GM12878 (cell line): Measurements from ENCODE around the gene TMEM135. TPM values are rescaled to one million over a fixed set of nuclear protein-coding genes. Genes with fewer than 3 reads are reported as not detected.

Experiments
- ATAC-seq: fragments of 200-7000 bp; cut with Tn5 transposase; 3 replicates; pipeline ENCODE4 v1.9.1; 2020; ENCODE audit warnings: mild to moderate bottlenecking, moderate library complexity
- BruUV-seq: library from RNA; stranded (reverse); fragments of 400-500 nt; replicated peaks from 2 replicates; lab custom pipeline; 2021; lab: Mats Ljungman, UMichigan
- CTCF ChIA-PET: fragments of 300-600 bp; sonication (Branson Sonifier 250); formaldehyde crosslinking; extraction: SDS; loops from one replicate; lab custom pipeline; 2021; ENCODE audit warnings: inconsistent platforms; lab: Yijun Ruan, JAX
- POLR2A ChIA-PET: fragments of 350-600 bp; formaldehyde crosslinking; extraction: SDS; loops from one replicate; lab custom pipeline; 2021; ENCODE audit warnings: inconsistent platforms; lab: Charles Lee
- RAD21 ChIA-PET: fragments of 300-600 bp; sonication (Branson Sonifier 250); formaldehyde crosslinking; loops from one replicate; lab custom pipeline; 2023; ENCODE audit warnings: antibody characterized with exemption; ENCODE audit not compliant: unreplicated experiment; lab: Charles Lee
- SMC1A ChIA-PET: fragments of 300-600 bp; sonication (Branson Sonifier 250); formaldehyde crosslinking; loops from one replicate; lab custom pipeline; 2023; ENCODE audit not compliant: unreplicated experiment, uncharacterized antibody; lab: Charles Lee
- DNase-seq: peaks from one replicate; pipeline ENCODE4 v3.0.0-alpha.2; 2011; ENCODE audit warnings: low read depth, low spot score
- FAIRE-seq: peaks from 3 replicates; lab custom pipeline; 2011; peaks lifted over from hg19 to GRCh38; lab: Jason Lieb, UNC
- H2AFZ ChIP-seq: 2 replicates; pipeline ENCODE4 v1.6.0; 2011; ENCODE audit warnings: low read depth, low read length, control low read depth; ENCODE audit not compliant: control insufficient read depth
- H3K27ac ChIP-seq: 2 replicates; pipeline ENCODE4 v1.5.1; 2011; ENCODE audit warnings: control low read depth; ENCODE audit not compliant: control insufficient read depth, insufficient read depth
- H3K27me3 ChIP-seq, 2 experiments: replicated peaks in 1 of 2; 2 replicates each; pipeline versions ENCODE4 v1.6.0 to v1.6.1; 2011; ENCODE audit warnings: low read length in 1 of 2; ENCODE audit not compliant: control insufficient read depth in 2 of 2, insufficient read depth in 2 of 2
- H3K36me3 ChIP-seq, 2 experiments: 2 replicates each; pipeline ENCODE4 v1.5.1; 2011; ENCODE audit warnings: low read length in 1 of 2; ENCODE audit not compliant: control insufficient read depth in 2 of 2, insufficient read depth in 2 of 2
- H3K4me1 ChIP-seq: 2 replicates; pipeline ENCODE4 v1.6.1; 2011; ENCODE audit warnings: mild to moderate bottlenecking, low read length, moderate library complexity, mixed read lengths; ENCODE audit not compliant: control insufficient read depth, insufficient read depth
- H3K4me2 ChIP-seq: 2 replicates; pipeline ENCODE4 v1.6.0; 2011; ENCODE audit warnings: control low read depth; ENCODE audit not compliant: control insufficient read depth, insufficient read depth
- H3K4me3 ChIP-seq: fragments of 200-600 bp; sonication (generic); 2 replicates; pipeline ENCODE4 v1.5.1; 2016
- H3K79me2 ChIP-seq: 2 replicates; pipeline ENCODE4 v1.6.0; 2011; ENCODE audit warnings: low read length; ENCODE audit not compliant: control insufficient read depth, insufficient read depth
- H3K9ac ChIP-seq: 2 replicates; pipeline ENCODE4 v1.8.0; 2011; ENCODE audit warnings: low read length, control low read depth, mixed read lengths; ENCODE audit not compliant: control insufficient read depth, insufficient read depth
- H3K9me3 ChIP-seq: replicated peaks from 3 replicates; pipeline ENCODE4 v1.5.1; 2011; ENCODE audit warnings: mild to moderate bottlenecking, low read length; ENCODE audit not compliant: control insufficient read depth, insufficient read depth
- H4K20me1 ChIP-seq: 2 replicates; pipeline ENCODE4 v1.6.0; 2011; ENCODE audit not compliant: control insufficient read depth, insufficient read depth
- E2F4 ChIP-seq: IDR thresholded peaks from 2 replicates; pipeline ENCODE4 v1.6.1; 2012; ENCODE audit warnings: low read depth, low read length, improper control_type of control experiment
- EP300 ChIP-seq, 2 experiments: fragments of 150-350 bp in 1 of 2; IDR thresholded peaks; 2 replicates each; pipeline ENCODE4 v1.6.1; 2011 to 2012; ENCODE audit warnings: low read depth in 2 of 2, low read length in 2 of 2, borderline replicate concordance in 1 of 2, improper control_type of control experiment in 1 of 2, inconsistent platforms in 1 of 2; ENCODE audit not compliant: control insufficient read depth in 1 of 2
- MLLT1 ChIP-seq: fragments of 450-650 bp; IDR thresholded peaks from 2 replicates; pipeline ENCODE4 v1.6.1; 2016; ENCODE audit warnings: mild to moderate bottlenecking
- SMARCA5 ChIP-seq: fragments of 450-650 bp; IDR thresholded peaks from 2 replicates; pipeline ENCODE4 v1.6.1; 2017; ENCODE audit warnings: mild to moderate bottlenecking
- ZZZ3 ChIP-seq: IDR thresholded peaks from 2 replicates; pipeline ENCODE4 v1.6.1; 2011; ENCODE audit warnings: low read depth; ENCODE audit not compliant: control insufficient read depth, insufficient read length
- WGBS: methylation state at CpG from one replicate; pipeline ENCODE4 v1.1.6; 2016; ENCODE audit warnings: low lambda C conversion rate; ENCODE audit not compliant: insufficient replicate concordance, insufficient coverage; ENCODE audit errors: missing lambda C conversion rate; 5-methylcytosine and 5-hydroxymethylcytosine counted together
- in situ Hi-C: fragments of 300-500 bp; cut with MboI; formaldehyde crosslinking; loops from 9 replicates; pipeline ENCODE4 v1.14.3; 2018; ENCODE audit warnings: mixed read lengths
- intact Hi-C: fragments of 100-400 bp; cut with micrococcal nuclease; formaldehyde crosslinking; loops from one replicate; pipeline ENCODE4 v1.14.2; 2022; ENCODE audit not compliant: unreplicated experiment
- polyA plus RNA-seq, 11 experiments: library from polyadenylated mRNA; depleted of rRNA in 4 of 11; unstranded in 6 of 11; stranded (reverse) in 5 of 11; fragments of >200 nt; fragmentation: Nextera tagmentation in 4 of 11; fragmentation: Illumina TruSeq in 1 of 11; extraction: Ambion mirVana in 4 of 11; extraction: Trizol in 1 of 11; gene quantifications; 1 replicate in 1 of 11; 2 replicates in 10 of 11; pipeline versions ENCODE4 v1.2.1 to v1.2.3, GENCODE V29; 2011 to 2016; ENCODE audit warnings: inconsistent platforms in 2 of 11, missing spikeins in 2 of 11, low read depth in 1 of 11
- total RNA-seq, 4 experiments: library from RNA; depleted of rRNA in 3 of 4; stranded (reverse); fragments of >200 nt in 3 of 4; fragmentation: Illumina TruSeq in 1 of 4; extraction: Trizol in 1 of 4; gene quantifications; 2 replicates each; pipeline versions ENCODE4 v1.2.1 to v1.2.3, GENCODE V29; 2013 to 2021

Gene TMEM135
- total and polyA plus RNA-seq, 10 of the 15 experiments (the other 5 are each of a cell fraction or from before 2014, with no cell fraction given): 7.2 to 117 (median 12.9) TPM

- POLR2A ChIA-PET: interaction anchor here (0.6 kb wide), 1 partner anchor 1651 kb away, joined by 3 read pairs; no protein-coding TSS in a partner anchor
These were observed 76.4 kb downstream of the TMEM135 start for GRCh38 chr11:87114093-87114492.

GRCh38 chr11:87116185-87116584 lies 78.5 kb downstream of the TMEM135 start:
- Histone ChIP-seq H3K36me3 (no peaks in the 10 kb centered on the region), H3K4me2 (no peak overlapping the region), H3K4me1 (no peaks in the 10 kb centered on the region), H3K79me2 (no peaks in the 10 kb centered on the region), H2AFZ (no peak overlapping the region), H3K9me3 (no peaks in the 10 kb centered on the region), H3K27ac (no peak overlapping the region), H3K4me3 (no peak overlapping the region), H4K20me1 (no peaks in the 10 kb centered on the region), H3K9ac (no peak overlapping the region), H3K27me3 (no peaks in the 10 kb centered on the region)
- no peak for TF ChIP-seq MLLT1
- POLR2A ChIA-PET: no interaction called here
- no TSS peak for BruUV-seq
- ATAC-seq: no peak
- RAD21 ChIA-PET: no interaction called here
- no peak for FAIRE-seq
- WGBS: 100% methylated on average over 1 of the region's 1 CpG
- SMC1A ChIA-PET: no interaction called here
- intact Hi-C loops: no loop called here
- no peak for DNase-seq
- CTCF ChIA-PET: no interaction called here
- in situ Hi-C loops: no loop called here

More at GRCh38 chr11:87114093-87114492, 76.4 kb downstream of the TMEM135 start:
- no peaks in the 10 kb centered on the region for H4K20me1 ChIP-seq
- in situ Hi-C loops (no loop called here), intact Hi-C loops (no loop called here)
- no peak for FAIRE-seq
- no peak overlapping the region for H3K9ac ChIP-seq
- ChIA-PET RAD21 (interaction anchor here (1.4 kb wide), 1 partner anchor 77 kb away, joined by 3 read pairs; the partner anchor contains the start of gene TMEM135), SMC1A (interaction anchor here (0.6 to 1.8 kb wide), 6 partner anchors 10 to 119 kb away, joined by 3 to 10 read pairs (median 4); no protein-coding TSS in a partner anchor), CTCF (interaction anchor here (1.1 to 1.7 kb wide), 6 partner anchors 8 to 175 kb away, joined by 3 to 7 read pairs (median 5); no protein-coding TSS in a partner anchor)
- no peaks in the 10 kb centered on the region for H3K4me1 ChIP-seq
- H2AFZ ChIP-seq: no peak overlapping the region
- no peaks in the 10 kb centered on the region for H3K36me3 ChIP-seq
- no peak for ATAC-seq
- H3K27ac ChIP-seq: no peak overlapping the region
- no TSS peak for BruUV-seq
- H3K4me2 ChIP-seq: no peak overlapping the region
- TF ChIP-seq ZZZ3 (no peak), SMARCA5 (no peak), EP300 (IDR thresholded peaks at IDR 0.05; ENCODE audit: borderline replicate concordance in 1 of 2, control insufficient read depth in 1 of 2, low read depth in 2 of 2, low read length in 2 of 2) (no peak), E2F4 (no peak)
- H3K27me3 ChIP-seq: no peaks in the 10 kb centered on the region
- H3K4me3 ChIP-seq: no peak overlapping the region
- H3K9me3 ChIP-seq: no peaks in the 10 kb centered on the region
- H3K79me2 ChIP-seq: no peaks in the 10 kb centered on the region
- 100% methylated on average over 1 of the region's 1 CpG for WGBS
- no peak for DNase-seq
